ENCODE measurements around the gene ATR. TPM values are rescaled to one million over a fixed set of nuclear protein-coding genes. Genes with fewer than 3 reads are reported as not detected.
"Not testable (repeated sequence)": the region's sequence is repeated elsewhere in the genome, so short reads cannot be mapped to it uniquely, and the experiment has no call there.

ATR gene
- total RNA-seq, 2 donors from 2014 or later, result 45.8 to 65.5 TPM

GRCh38 chr3:142603386-142603705 is 24.8 kb upstream of the ATR start:
- not testable (repeated sequence) for ATAC-seq, H3K27ac Mint-ChIP-seq

DNA sequence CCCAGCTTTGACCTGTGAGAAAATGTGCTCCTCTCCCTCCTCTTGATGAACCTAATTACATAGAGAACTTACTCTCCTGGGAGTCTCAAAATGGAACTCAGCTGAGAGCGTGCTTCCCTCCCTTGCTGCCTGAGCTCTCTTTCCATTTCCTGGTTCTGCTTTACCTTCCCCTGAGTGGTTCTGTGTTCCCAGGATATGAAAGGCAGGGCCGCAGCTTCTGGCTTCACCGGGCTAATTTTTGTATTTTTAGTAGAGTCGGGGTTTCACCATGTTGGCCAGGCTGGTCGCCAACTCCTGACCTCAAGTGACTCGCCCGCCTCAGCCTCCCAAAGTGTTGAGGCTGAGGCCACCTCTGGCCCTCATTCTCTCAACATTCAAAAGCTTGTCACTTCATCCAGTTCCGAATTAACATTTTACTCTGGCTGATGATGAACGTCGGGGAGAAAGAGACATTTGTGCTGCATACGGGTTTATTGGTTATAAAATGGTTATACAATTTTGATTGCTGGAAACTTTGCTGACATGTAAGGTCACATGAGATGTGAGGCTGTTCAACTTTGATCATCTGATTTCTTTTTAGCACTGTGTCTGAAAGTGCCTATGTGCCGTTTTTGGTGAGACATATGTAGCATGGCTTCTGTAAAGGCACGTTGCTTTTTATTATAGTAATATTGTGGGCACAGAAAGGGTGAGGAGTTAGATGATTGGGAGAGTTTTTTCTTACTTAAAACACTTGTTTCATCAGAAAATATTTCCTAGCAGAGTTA is 24.3 kb upstream of the ATR start:
- H3K9me3 Mint-ChIP-seq, result no peaks in the 10 kb centered on the region
- no peak overlapping the region for H3K4me3 Mint-ChIP-seq
- no peak overlapping the region for H3K27ac Mint-ChIP-seq
- no peak for DNase-seq (ENCODE audit: low spot score)
- no peaks in the 10 kb centered on the region for H3K36me3 Mint-ChIP-seq
- H3K4me1 Mint-ChIP-seq (ENCODE audit: low read depth in 2 of 2), result peaks cover 0 to 2% of the 10 kb centered on the region in 2 donors
- no peak for ATAC-seq
- H3K27me3 Mint-ChIP-seq, result peaks cover 0 to 2% of the 10 kb centered on the region in 2 donors

More at GRCh38 chr3:142603386-142603705, 24.8 kb upstream of the ATR start:
- H3K4me3 Mint-ChIP-seq; H3K4me1 Mint-ChIP-seq (ENCODE audit: low read depth in 2 of 2); H3K27me3 Mint-ChIP-seq; DNase-seq (ENCODE audit: low spot score); H3K36me3 Mint-ChIP-seq; H3K9me3 Mint-ChIP-seq: not testable (repeated sequence)

DNA sequence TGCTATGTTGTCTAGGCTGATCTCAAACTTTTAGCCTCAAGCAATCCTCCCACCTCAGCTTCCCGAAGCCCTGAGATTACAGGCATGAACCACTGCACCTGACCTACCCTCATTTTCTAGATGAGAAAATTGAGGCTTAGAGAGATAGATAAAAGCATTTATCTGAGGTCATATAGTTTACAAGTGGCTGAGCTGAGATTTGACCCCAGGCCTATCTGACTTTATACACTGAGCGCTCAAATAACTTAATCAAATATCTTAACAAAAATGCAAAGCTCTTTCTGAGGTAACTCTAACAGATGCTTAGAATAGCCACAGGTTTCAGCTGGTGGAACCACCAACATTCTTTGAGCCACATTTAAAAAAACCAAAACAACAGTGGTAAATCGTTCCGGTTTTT is 23.2 kb upstream of the ATR start:
- no peaks in the 10 kb centered on the region for H3K9me3 Mint-ChIP-seq
- ATAC-seq, result no peak
- H3K27me3 Mint-ChIP-seq, result peaks cover 0 to 2% of the 10 kb centered on the region in 2 donors
- no peak for DNase-seq (ENCODE audit: low spot score)
- H3K4me3 Mint-ChIP-seq, result no peak overlapping the region
- no peak overlapping the region for H3K27ac Mint-ChIP-seq
- H3K4me1 Mint-ChIP-seq (ENCODE audit: low read depth in 2 of 2), result peaks cover 4 to 5% of the 10 kb centered on the region in 2 donors
- no peaks in the 10 kb centered on the region for H3K36me3 Mint-ChIP-seq

DNA sequence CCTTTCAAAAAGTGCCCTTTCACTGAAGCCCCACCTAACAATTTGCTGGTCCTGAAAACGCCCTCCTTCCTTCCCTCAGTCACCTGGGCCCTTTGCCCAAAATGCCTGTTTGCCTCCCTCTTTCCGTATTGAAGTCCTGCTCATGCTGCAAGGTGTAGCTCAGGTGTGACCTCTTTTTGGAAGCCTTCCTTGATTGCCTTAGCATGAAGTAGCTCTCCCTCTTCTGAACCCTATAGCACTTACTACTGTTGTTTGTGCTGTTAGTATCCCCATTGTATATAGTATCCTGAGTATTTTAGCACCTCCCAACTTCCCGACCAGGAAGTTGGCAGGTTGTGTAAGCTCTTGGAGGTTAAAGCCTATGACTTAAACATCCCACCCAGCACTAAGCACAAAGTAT is 19.4 kb upstream of the ATR start:
- Mint-ChIP-seq H3K36me3 (no peaks in the 10 kb centered on the region), H3K27me3 (peaks cover 0 to 2% of the 10 kb centered on the region in 2 donors), H3K4me1 (ENCODE audit: low read depth in 2 of 2) (peaks cover 10 to 20% of the 10 kb centered on the region in 2 donors), H3K27ac (no peak overlapping the region), H3K4me3 (peak overlapping the region; percentile 34), H3K9me3 (no peaks in the 10 kb centered on the region)
- no peak for DNase-seq (ENCODE audit: low spot score)
- no peak for ATAC-seq

DNA sequence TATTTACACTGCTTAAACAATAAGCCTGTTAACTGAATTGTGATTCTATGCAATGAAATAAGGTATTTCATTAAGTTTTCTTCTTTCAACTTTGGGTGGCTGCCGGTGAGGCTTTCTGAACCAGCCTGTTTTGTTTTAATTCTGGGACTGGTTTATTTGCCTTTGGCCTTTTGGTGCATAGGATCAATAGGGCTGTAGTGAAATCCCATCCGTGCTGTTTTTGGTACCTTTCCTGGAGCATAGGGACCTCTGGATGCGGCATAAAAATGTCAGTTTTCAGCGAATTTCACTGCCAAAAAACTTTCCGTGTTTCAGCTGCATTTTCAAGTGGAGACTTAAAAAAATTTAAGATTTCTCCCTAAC is 18.2 kb upstream of the ATR start:
- Mint-ChIP-seq H3K4me3 (peak overlapping the region; percentile 99), H3K27me3 (peaks cover 0 to 2% of the 10 kb centered on the region in 2 donors), H3K9me3 (no peaks in the 10 kb centered on the region), H3K36me3 (no peaks in the 10 kb centered on the region), H3K4me1 (ENCODE audit: low read depth in 2 of 2) (peaks cover 10 to 20% of the 10 kb centered on the region in 2 donors), H3K27ac (peak overlapping the region; percentile 69 to 90)
- DNase-seq (ENCODE audit: low spot score), result no peak
- no peak for ATAC-seq

- Mint-ChIP-seq H3K4me3 (peak within 1 kb of the TSS; percentile 99), H3K27me3 (peaks cover 0 to 2% of the 10 kb centered on the region in 2 donors), H3K27ac (peak within 1 kb of the TSS; percentile 69 to 90), H3K36me3 (no peaks in the 10 kb centered on the region), H3K4me1 (ENCODE audit: low read depth in 2 of 2) (peaks cover 10 to 20% of the 10 kb centered on the region in 2 donors), H3K9me3 (no peaks in the 10 kb centered on the region)
- DNase-seq (ENCODE audit: low spot score) (peak; percentile 89), ATAC-seq (peak; percentile 93 to 95)
Measured at GRCh38 chr3:142595951-142596725, 17.6 kb upstream of the ATR start, which contains the start of gene PLS1. Gene PLS1 (plus strand): TSS chr3:142596393. CDS start chr3:142664238, 67,845 bp downstream.

GRCh38 chr3:142595581-142595950 is 17.0 kb upstream of the ATR start:
- Mint-ChIP-seq H3K36me3 (no peaks in the 10 kb centered on the region), H3K27me3 (peaks cover 0 to 2% of the 10 kb centered on the region in 2 donors), H3K4me3 (peak overlapping the region; percentile 99), H3K9me3 (no peaks in the 10 kb centered on the region), H3K4me1 (ENCODE audit: low read depth in 2 of 2) (peaks cover 10 to 20% of the 10 kb centered on the region in 2 donors), H3K27ac (peak overlapping the region; percentile 69 to 90)
- DNase-seq (ENCODE audit: low spot score) (no peak), ATAC-seq (no peak)

DNA sequence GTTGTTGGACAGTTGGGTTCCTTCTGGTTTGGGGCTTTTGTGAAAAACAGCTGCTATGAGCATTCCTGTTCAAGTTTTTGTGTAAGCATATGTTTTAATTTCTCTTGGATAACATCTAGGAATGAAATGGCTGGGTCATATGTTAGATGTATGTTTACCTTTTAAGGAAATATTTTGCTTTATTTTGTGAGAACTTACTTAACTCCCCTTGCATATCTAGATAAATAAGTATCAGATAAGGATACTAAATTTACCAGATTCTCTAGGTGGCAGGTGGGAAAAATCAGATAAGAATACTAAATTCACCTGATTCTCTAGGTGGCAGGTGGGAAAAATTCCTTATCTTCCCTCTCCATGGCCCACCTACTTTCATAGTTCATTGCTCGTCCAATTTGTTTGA is 16.6 kb upstream of the ATR start:
- peaks cover 0 to 6% of the 10 kb centered on the region in 2 donors for H3K27me3 Mint-ChIP-seq
- H3K36me3 Mint-ChIP-seq, result no peaks in the 10 kb centered on the region
- no peaks in the 10 kb centered on the region for H3K9me3 Mint-ChIP-seq
- DNase-seq (ENCODE audit: low spot score), result no peak
- peak overlapping the region in 1 of 2 donors; percentile 90 for H3K27ac Mint-ChIP-seq
- H3K4me1 Mint-ChIP-seq (ENCODE audit: low read depth in 2 of 2), result peaks cover 10 to 20% of the 10 kb centered on the region in 2 donors
- peak overlapping the region; percentile 99 for H3K4me3 Mint-ChIP-seq
- no peak for ATAC-seq

DNA sequence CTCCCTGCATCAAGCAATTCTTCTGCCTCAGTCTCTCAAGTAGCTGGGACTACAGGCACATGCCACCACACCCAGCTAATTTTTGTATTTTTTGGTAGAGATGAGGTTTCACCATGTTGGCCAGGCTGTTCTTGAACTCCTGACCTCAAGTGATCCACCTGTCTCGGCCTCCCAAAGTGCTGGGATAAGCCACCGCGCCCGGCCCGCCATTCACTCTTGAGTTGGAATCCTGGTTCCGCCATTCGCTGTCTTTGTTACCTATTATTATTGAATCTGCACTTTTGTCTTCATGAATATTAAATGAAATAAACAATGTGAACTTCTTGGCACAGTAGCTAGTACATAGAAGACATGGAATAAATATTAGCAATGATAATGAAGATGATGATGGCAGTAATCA is 13.7 kb upstream of the ATR start:
- ATAC-seq; DNase-seq (ENCODE audit: low spot score); H3K9me3 Mint-ChIP-seq; H3K4me3 Mint-ChIP-seq; H3K27ac Mint-ChIP-seq; H3K27me3 Mint-ChIP-seq; H3K36me3 Mint-ChIP-seq: not testable (repeated sequence)
- H3K4me1 Mint-ChIP-seq (ENCODE audit: low read depth in 2 of 2), result peaks cover 7 to 20% of the 10 kb centered on the region in 2 donors

GRCh38 chr3:142588703-142589102 is 10.2 kb upstream of the ATR start:
- Mint-ChIP-seq H3K4me3 (no peak overlapping the region), H3K9me3 (no peaks in the 10 kb centered on the region), H3K27me3 (peaks cover 11 to 20% of the 10 kb centered on the region in 2 donors), H3K36me3 (no peaks in the 10 kb centered on the region), H3K4me1 (ENCODE audit: low read depth in 2 of 2) (no peaks in the 10 kb centered on the region), H3K27ac (no peak overlapping the region)
- DNase-seq (ENCODE audit: low spot score) (no peak), ATAC-seq (no peak)

DNA sequence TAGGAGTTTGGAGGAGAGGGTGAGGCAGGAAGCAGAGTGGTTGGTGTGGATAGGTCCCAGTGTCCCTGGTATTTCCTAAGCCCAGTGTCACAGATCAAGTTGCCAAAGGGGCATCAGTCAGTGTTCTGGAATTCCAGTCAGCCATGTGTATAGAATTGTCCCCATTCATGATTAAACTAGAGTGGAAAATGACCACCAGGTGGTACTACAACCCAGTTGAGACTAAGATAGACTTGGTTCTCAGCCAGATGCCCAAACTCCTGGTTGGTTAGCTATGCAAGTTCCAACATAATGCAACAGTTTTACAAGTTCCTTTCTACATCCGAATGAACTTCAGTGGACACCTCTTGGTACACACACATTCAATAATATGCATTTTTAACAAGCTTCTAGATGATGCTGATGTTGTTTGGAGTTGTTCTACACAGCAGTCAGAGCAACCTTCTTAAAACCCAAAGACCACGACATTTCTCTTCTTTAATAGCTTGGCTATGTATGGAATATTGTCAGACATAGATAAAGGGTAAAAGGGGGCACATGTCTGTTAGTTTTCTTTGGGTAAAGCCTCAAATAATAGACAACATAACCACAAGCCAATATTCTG is 8.4 kb upstream of the ATR start:
- Mint-ChIP-seq H3K27ac (no peak overlapping the region), H3K36me3 (no peaks in the 10 kb centered on the region), H3K27me3 (peaks cover 18 to 27% of the 10 kb centered on the region in 2 donors), H3K4me1 (ENCODE audit: low read depth in 2 of 2) (no peaks in the 10 kb centered on the region), H3K4me3 (no peak overlapping the region), H3K9me3 (no peaks in the 10 kb centered on the region)
- no peak for DNase-seq (ENCODE audit: low spot score)
- peak; percentile 54 to 57 for ATAC-seq

GRCh38 chr3:142581070-142581469 is 2.5 kb upstream of the ATR start:
- H3K27me3 Mint-ChIP-seq, result peaks cover 18 to 19% of the 10 kb centered on the region in 2 donors
- H3K4me1 Mint-ChIP-seq (ENCODE audit: low read depth in 2 of 2), result peaks cover 22 to 33% of the 10 kb centered on the region in 2 donors
- H3K9me3 Mint-ChIP-seq; H3K36me3 Mint-ChIP-seq; ATAC-seq; H3K27ac Mint-ChIP-seq; H3K4me3 Mint-ChIP-seq; DNase-seq (ENCODE audit: low spot score): not testable (repeated sequence)

DNA sequence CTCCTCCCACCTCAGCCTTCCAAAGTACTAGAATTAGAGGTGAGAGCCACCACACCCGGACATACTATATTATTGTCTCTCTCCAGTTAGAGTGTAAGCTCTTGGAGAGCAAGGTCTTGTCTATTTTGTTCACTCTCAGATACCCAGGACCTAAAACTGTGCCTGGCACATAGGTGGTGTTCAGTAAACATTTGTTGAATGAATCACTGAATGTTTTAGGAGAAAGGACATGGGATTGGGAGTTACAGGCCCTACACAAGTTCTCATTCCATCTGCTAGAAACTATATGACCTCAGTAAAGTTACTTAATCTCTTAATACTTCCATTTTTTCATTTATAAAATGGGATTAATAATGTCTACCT is 1.5 kb upstream of the ATR start:
- Mint-ChIP-seq H3K36me3 (peaks cover 13% of the 10 kb centered on the region), H3K27me3 (peaks cover 17 to 18% of the 10 kb centered on the region in 2 donors), H3K4me3 (peak overlapping the region; percentile 94), H3K9me3 (no peaks in the 10 kb centered on the region), H3K4me1 (ENCODE audit: low read depth in 2 of 2) (peaks cover 30 to 44% of the 10 kb centered on the region in 2 donors), H3K27ac (peak overlapping the region; percentile 92 to 99)
- DNase-seq (ENCODE audit: low spot score) (no peak), ATAC-seq (no peak)

All from natural killer cell treated with Interleukin-12 subunit alpha and Interleukin-12 subunit beta and Interleukin-15 and Interleukin-18, amount 100 ng/mL, for 72 hours (primary cell).